Common myeloid progenitor, CD34-positive (primary cell): ENCODE measurements around the gene COMT.

ENCODE experiments used
- CTCF ChIA-PET: fragments of 350-600 bp; sonication (Branson Sonifier 250); formaldehyde crosslinking; loops from one replicate; lab custom pipeline; 2021; ENCODE audit warnings: antibody characterized with exemption; lab: Charles Lee
- POLR2A ChIA-PET: fragments of 350-600 bp; sonication (Branson Sonifier 250); formaldehyde crosslinking; loops from one replicate; lab custom pipeline; 2021; ENCODE audit warnings: antibody characterized with exemption; lab: Charles Lee
- DNase-seq, 3 donors: peaks; one replicate each; pipeline versions ENCODE4 v3.0.0 to v3.0.0-alpha.2; 2013
- H3K27ac ChIP-seq, 2 experiments: 1 replicate in 1 of 2; 2 replicates in 1 of 2; pipeline ENCODE4 v1.7.0; 2013; ENCODE audit warnings: inconsistent platforms in 2 of 2, low read length in 2 of 2, mild to moderate bottlenecking in 2 of 2, low read depth in 1 of 2, moderate library complexity in 1 of 2; ENCODE audit not compliant: severe bottlenecking in 2 of 2, insufficient read depth in 1 of 2, poor library complexity in 1 of 2
- H3K27me3 ChIP-seq, 5 experiments: replicated peaks in 2 of 5; 1 replicate in 3 of 5; 2 replicates in 2 of 5; pipeline versions ENCODE4 v1.6.1 to v1.7.0; 2013; ENCODE audit warnings: low read length in 4 of 5, mild to moderate bottlenecking in 2 of 5, moderate library complexity in 2 of 5, inconsistent platforms in 1 of 5; ENCODE audit not compliant: insufficient read depth in 5 of 5, control insufficient read depth in 4 of 5
- H3K36me3 ChIP-seq, 4 experiments: 1 replicate in 2 of 4; 2 replicates in 2 of 4; pipeline versions ENCODE4 v1.6.1 to v1.7.0; 2013; ENCODE audit warnings: low read length in 3 of 4, control low read depth in 1 of 4, mild to moderate bottlenecking in 1 of 4; ENCODE audit not compliant: control insufficient read depth in 4 of 4, insufficient read depth in 4 of 4
- H3K4me1 ChIP-seq, 4 experiments: 1 replicate in 3 of 4; 2 replicates in 1 of 4; pipeline versions ENCODE4 v1.6.1 to v1.7.1; 2013; ENCODE audit warnings: low read length in 3 of 4, mild to moderate bottlenecking in 3 of 4, control low read depth in 1 of 4, inconsistent platforms in 1 of 4, moderate library complexity in 1 of 4; ENCODE audit not compliant: control insufficient read depth in 4 of 4, insufficient read depth in 4 of 4; ENCODE audit errors: control extremely low read depth in 1 of 4
- H3K4me3 ChIP-seq, 7 experiments: 1 replicate in 4 of 7; 2 replicates in 3 of 7; pipeline versions ENCODE4 v1.5.1 to v1.7.0; 2013; ENCODE audit warnings: mild to moderate bottlenecking in 7 of 7, low read length in 6 of 7, moderate library complexity in 6 of 7, inconsistent platforms in 2 of 7, low read depth in 2 of 7, control low read depth in 1 of 7; ENCODE audit not compliant: insufficient read depth in 4 of 7, control insufficient read depth in 1 of 7; ENCODE audit errors: extremely low read depth in 1 of 7
- H3K9me3 ChIP-seq, 5 experiments: 1 replicate in 4 of 5; 2 replicates in 1 of 5; pipeline versions ENCODE4 v1.6.1 to v1.7.1; 2013; ENCODE audit warnings: low read length in 4 of 5, mild to moderate bottlenecking in 2 of 5, inconsistent platforms in 1 of 5, low read depth in 1 of 5, moderate library complexity in 1 of 5; ENCODE audit not compliant: control insufficient read depth in 4 of 5, insufficient read depth in 2 of 5; ENCODE audit errors: control extremely low read depth in 1 of 5
- WGBS: methylation state at CpG from one replicate; pipeline ENCODE4 v1.1.5; 2013; ENCODE audit not compliant: insufficient coverage; 5-methylcytosine and 5-hydroxymethylcytosine counted together

The COMT gene

GRCh38 chr22:19996694-19997384, 55.3 kb downstream of the COMT start:
- ChIA-PET CTCF (interaction anchor here (0.6 kb wide), 1 partner anchor 30 kb away, joined by 3 read pairs; no protein-coding TSS in a partner anchor), POLR2A (no interaction called here)
- Histone ChIP-seq H3K9me3 (no peaks in the 10 kb centered on the region), H3K4me3 (no peak overlapping the region), H3K36me3 (no peaks in the 10 kb centered on the region), H3K4me1 (peaks cover 0 to 38% (median 24%) of the 10 kb centered on the region in 4 experiments), H3K27ac (no peak overlapping the region), H3K27me3 (no peaks in the 10 kb centered on the region)
- no peak for DNase-seq
- 96% methylated on average over 11 of the region's 12 CpGs for WGBS

GRCh38 chr22:19997561-19998231, 56.1 kb downstream of the COMT start:
- H3K27me3 ChIP-seq, result no peaks in the 10 kb centered on the region
- no peak overlapping the region for H3K4me3 ChIP-seq
- H3K9me3 ChIP-seq, result no peaks in the 10 kb centered on the region
- H3K27ac ChIP-seq, result no peak overlapping the region
- DNase-seq, result no peak
- H3K36me3 ChIP-seq, result no peaks in the 10 kb centered on the region
- CTCF ChIA-PET, result interaction anchor here (0.6 to 2.1 kb wide), 2 partner anchors 16 to 29 kb away, joined by 3 to 8 read pairs; no protein-coding TSS in a partner anchor
- 90% methylated on average over 13 of the region's 19 CpGs for WGBS
- POLR2A ChIA-PET, result interaction anchor here (0.7 kb wide), 1 partner anchor 22 kb away, joined by 3 read pairs; no protein-coding TSS in a partner anchor
- H3K4me1 ChIP-seq, result peaks cover 0 to 42% (median 30%) of the 10 kb centered on the region in 4 experiments

- CTCF ChIA-PET, result interaction anchor here (2.1 kb wide), 1 partner anchor 15 kb away, joined by 8 read pairs; no protein-coding TSS in a partner anchor
- POLR2A ChIA-PET, result interaction anchor here (0.6 to 0.7 kb wide), 2 partner anchors 20 to 23 kb away, joined by 3 read pairs; no protein-coding TSS in a partner anchor
- Histone ChIP-seq H3K27ac (no peak overlapping the region), H3K27me3 (no peaks in the 10 kb centered on the region), H3K9me3 (peaks cover 0 to 3% (median 0%) of the 10 kb centered on the region in 5 experiments), H3K4me1 (peaks cover 0 to 42% (median 30%) of the 10 kb centered on the region in 4 experiments), H3K36me3 (no peaks in the 10 kb centered on the region), H3K4me3 (no peak overlapping the region)
- 62% methylated on average over 16 of the region's 16 CpGs for WGBS
- DNase-seq, result no peak
Measured at GRCh38 chr22:19998232-19998951, 56.8 kb downstream of the COMT start.

- Histone ChIP-seq H3K27me3 (no peaks in the 10 kb centered on the region), H3K4me1 (peaks cover 0 to 42% (median 30%) of the 10 kb centered on the region in 4 experiments), H3K9me3 (peaks cover 0 to 10% (median 4%) of the 10 kb centered on the region in 5 experiments), H3K4me3 (no peak overlapping the region), H3K36me3 (no peaks in the 10 kb centered on the region), H3K27ac (no peak overlapping the region)
- CTCF ChIA-PET, result interaction anchor here (2.1 to 2.8 kb wide), 2 partner anchors 14 to 28 kb away, joined by 8 to 10 read pairs; no protein-coding TSS in a partner anchor
- POLR2A ChIA-PET, result interaction anchor here (0.6 kb wide), 2 partner anchors 12 to 21 kb away, joined by 3 read pairs; no protein-coding TSS in a partner anchor
- 100% methylated on average over 6 of the region's 8 CpGs for WGBS
- no peak for DNase-seq
Measured at GRCh38 chr22:19998991-19999820, 57.6 kb downstream of the COMT start.

GRCh38 chr22:20000246-20001081, 58.9 kb downstream of the COMT start:
- ChIA-PET CTCF (interaction anchor here (1.1 to 2.8 kb wide), 4 partner anchors 13 to 33 kb away, joined by 3 to 10 read pairs (median 6); no protein-coding TSS in a partner anchor), POLR2A (interaction anchor here (1.1 kb wide), 1 partner anchor 25 kb away, joined by 3 read pairs; no protein-coding TSS in a partner anchor)
- Histone ChIP-seq H3K27ac (no peak overlapping the region), H3K4me1 (peaks cover 0 to 42% (median 30%) of the 10 kb centered on the region in 4 experiments), H3K4me3 (no peak overlapping the region), H3K27me3 (no peaks in the 10 kb centered on the region), H3K9me3 (peaks cover 0 to 15% (median 4%) of the 10 kb centered on the region in 5 experiments), H3K36me3 (no peaks in the 10 kb centered on the region)
- WGBS, result 96% methylated on average over 5 of the region's 14 CpGs
- peak in 1 of 3 donors; percentile 22 for DNase-seq
